Globus pallidus (tissue), 1 donor: Measurements from ENCODE around the gene PDGFRB.

Source experiments
- DNase-seq: peaks from one replicate; pipeline ENCODE4 v3.0.0-alpha.2; 2015; ENCODE audit warnings: low spot score

PDGFRB gene

GRCh38 chr5:150181766-150182545 lies 26.3 kb upstream of the PDGFRB start:
- no peak for DNase-seq

GRCh38 chr5:150181027-150181426 lies 25.4 kb upstream of the PDGFRB start:
- DNase-seq = no peak

- DNase-seq = peak; percentile 84
These were observed 24.8 kb upstream of the PDGFRB start for GRCh38 chr5:150180241-150181026.

GRCh38 chr5:150179019-150179620 lies 23.5 kb upstream of the PDGFRB start:
- DNase-seq = no peak

- DNase-seq = no peak
These were observed 22.6 kb upstream of the PDGFRB start for GRCh38 chr5:150178262-150178661.

- DNase-seq = no peak
These were observed 22.1 kb upstream of the PDGFRB start for GRCh38 chr5:150177721-150178120.

- no peak for DNase-seq
These were observed 21.3 kb upstream of the PDGFRB start for GRCh38 chr5:150176745-150177477.

GRCh38 chr5:150175536-150175935 lies 19.9 kb upstream of the PDGFRB start:
- DNase-seq = no peak

GRCh38 chr5:150175076-150175475 lies 19.4 kb upstream of the PDGFRB start:
- DNase-seq = no peak

- DNase-seq = no peak
These were observed 18.6 kb upstream of the PDGFRB start for GRCh38 chr5:150174285-150174684.

- DNase-seq = no peak
These were observed 17.5 kb upstream of the PDGFRB start for GRCh38 chr5:150173161-150173560.

- no peak for DNase-seq
These were observed 16.9 kb upstream of the PDGFRB start for GRCh38 chr5:150172556-150172955.

GRCh38 chr5:150172145-150172544 lies 16.5 kb upstream of the PDGFRB start:
- no peak for DNase-seq

- DNase-seq = no peak
These were observed 13.2 kb upstream of the PDGFRB start for GRCh38 chr5:150168864-150169263.

- DNase-seq = no peak
These were observed 12.3 kb upstream of the PDGFRB start for GRCh38 chr5:150167908-150168307.

- DNase-seq = no peak
These were observed 11.8 kb upstream of the PDGFRB start for GRCh38 chr5:150167512-150167850.

GRCh38 chr5:150166650-150167511 lies 11.2 kb upstream of the PDGFRB start, which contains the start of gene CDX1:
CDX1 (plus strand) TSS chr5:150166778; CDS start chr5:150166877, 99 bp downstream.
- no peak for DNase-seq

GRCh38 chr5:150166037-150166649 lies 10.5 kb upstream of the PDGFRB start:
- no peak for DNase-seq

GRCh38 chr5:150164211-150164980 lies 8.8 kb upstream of the PDGFRB start:
- no peak for DNase-seq

GRCh38 chr5:150163547-150164059 lies 8.0 kb upstream of the PDGFRB start:
- no peak for DNase-seq
